Effector memory CD4-positive, alpha-beta T cell (primary cell): ENCODE measurements around the gene ADCY1.

Source experiments
- DNase-seq, 3 donors: peaks; one replicate each; pipeline ENCODE4 v3.0.0-alpha.2; 2020
- H3K27ac ChIP-seq: 2 replicates; pipeline ENCODE4 v1.7.0; 2013; ENCODE audit warnings: mild to moderate bottlenecking, low read length, moderate library complexity; ENCODE audit not compliant: insufficient read depth, poor library complexity, severe bottlenecking
- H3K27me3 ChIP-seq: replicated peaks from 2 replicates; pipeline ENCODE4 v1.7.0; 2013; ENCODE audit warnings: mild to moderate bottlenecking, low read length; ENCODE audit not compliant: insufficient read depth, control insufficient read depth, poor library complexity, severe bottlenecking
- H3K36me3 ChIP-seq: 2 replicates; pipeline ENCODE4 v1.7.0; 2013; ENCODE audit warnings: mild to moderate bottlenecking, low read length, moderate library complexity; ENCODE audit not compliant: control insufficient read depth, insufficient read depth
- H3K4me1 ChIP-seq: 2 replicates; pipeline ENCODE4 v1.7.0; 2013; ENCODE audit warnings: low read length, mild to moderate bottlenecking; ENCODE audit not compliant: control insufficient read depth, insufficient read depth, poor library complexity, severe bottlenecking
- H3K4me3 ChIP-seq: 2 replicates; pipeline ENCODE4 v1.7.0; 2013; ENCODE audit warnings: low read length, low read depth, mild to moderate bottlenecking; ENCODE audit not compliant: insufficient read depth, poor library complexity, severe bottlenecking
- H3K9me3 ChIP-seq: 2 replicates; pipeline ENCODE4 v1.7.0; 2013; ENCODE audit warnings: mild to moderate bottlenecking, low read length, moderate library complexity; ENCODE audit not compliant: control insufficient read depth

Gene ADCY1

DNA sequence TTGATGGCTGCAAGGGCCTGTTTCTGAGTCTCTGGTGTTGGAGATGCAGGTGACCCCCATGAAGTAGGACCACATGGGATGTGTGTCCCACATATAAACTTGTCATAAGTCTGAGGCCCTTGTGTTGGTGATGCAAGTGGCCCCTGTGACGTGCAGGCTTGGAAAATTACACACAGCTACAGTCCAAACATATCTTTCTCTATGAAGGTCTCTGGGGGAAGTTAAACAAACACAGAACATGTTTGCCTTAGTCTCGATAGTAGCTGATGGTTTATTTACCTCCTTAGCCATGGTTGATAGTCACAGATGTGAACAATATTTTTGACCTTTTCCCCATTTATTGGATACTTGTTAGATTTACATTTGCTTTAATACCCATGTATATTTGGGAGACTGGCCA lies 64.7 kb downstream of the ADCY1 start:
- Histone ChIP-seq H3K4me1 (no peaks in the 10 kb centered on the region), H3K27ac (no peak overlapping the region), H3K36me3 (no peaks in the 10 kb centered on the region), H3K27me3 (no peaks in the 10 kb centered on the region), H3K9me3 (no peaks in the 10 kb centered on the region), H3K4me3 (no peak overlapping the region)
- DNase-seq, result no peak

DNA sequence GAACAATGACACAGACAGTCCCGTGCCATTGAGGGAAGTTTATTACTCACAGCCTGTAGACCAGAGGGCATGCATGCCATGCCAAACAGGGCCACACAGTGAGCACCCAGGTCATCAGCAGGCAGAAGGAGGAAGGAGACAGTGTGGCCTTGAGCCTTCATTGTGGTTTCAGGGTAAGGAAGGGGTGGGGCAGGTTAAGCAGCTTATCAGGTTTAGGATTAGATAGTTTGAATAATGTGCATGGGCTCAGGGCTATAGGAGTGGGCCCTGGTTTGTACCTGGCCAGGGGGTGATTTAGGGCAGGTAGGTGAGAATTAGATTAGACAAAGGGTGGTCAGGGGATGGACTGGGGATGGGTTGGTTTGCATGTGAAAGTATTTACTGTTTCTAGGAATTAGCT lies 67.9 kb downstream of the ADCY1 start:
- no peaks in the 10 kb centered on the region for H3K36me3 ChIP-seq
- no peaks in the 10 kb centered on the region for H3K9me3 ChIP-seq
- no peaks in the 10 kb centered on the region for H3K4me1 ChIP-seq
- no peak overlapping the region for H3K4me3 ChIP-seq
- no peak overlapping the region for H3K27ac ChIP-seq
- H3K27me3 ChIP-seq, result no peaks in the 10 kb centered on the region
- no peak for DNase-seq

DNA sequence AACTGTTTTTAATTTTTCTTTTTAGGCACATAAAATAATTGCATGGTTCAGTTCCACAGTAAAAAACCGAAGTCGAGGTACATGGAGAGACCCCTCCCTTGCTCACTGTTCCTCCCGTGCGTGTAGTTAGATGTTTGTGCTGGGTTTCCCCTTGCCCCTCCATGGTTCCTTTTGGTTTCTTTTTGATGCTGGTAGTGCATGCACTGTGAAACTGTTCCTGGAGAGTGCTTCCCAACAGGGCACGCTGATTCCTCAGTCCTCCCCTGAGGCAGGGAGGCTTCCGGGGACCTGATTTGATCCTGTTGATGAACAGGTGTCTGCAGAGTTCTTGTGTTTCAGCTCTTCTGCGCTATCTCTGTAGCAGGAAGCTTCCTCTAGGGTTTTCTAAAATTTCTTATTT lies 69.5 kb downstream of the ADCY1 start:
- Histone ChIP-seq H3K4me3 (no peak overlapping the region), H3K27me3 (no peaks in the 10 kb centered on the region), H3K27ac (no peak overlapping the region), H3K9me3 (no peaks in the 10 kb centered on the region), H3K36me3 (no peaks in the 10 kb centered on the region), H3K4me1 (no peaks in the 10 kb centered on the region)
- no peak for DNase-seq

DNA sequence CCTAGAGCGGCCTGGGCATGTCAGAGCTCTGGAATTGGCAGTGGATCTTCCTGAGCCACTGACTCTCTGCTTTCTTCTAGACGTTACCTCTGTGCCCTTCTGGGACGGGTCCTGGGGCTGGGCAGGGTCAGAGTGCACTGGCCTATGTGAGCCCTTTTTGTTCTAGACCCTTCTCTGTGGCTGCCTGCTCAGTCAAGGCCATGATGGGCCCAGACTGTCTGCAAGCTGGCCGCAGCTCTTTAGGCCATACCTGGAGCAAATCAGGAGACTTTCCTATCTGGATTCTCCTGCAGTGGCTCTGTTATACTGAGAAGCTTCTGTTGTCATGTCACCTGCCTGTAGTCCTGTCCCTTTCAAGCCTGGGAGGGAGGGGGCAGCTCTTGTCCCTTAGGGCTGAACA lies 70.1 kb downstream of the ADCY1 start:
- DNase-seq, result no peak
- Histone ChIP-seq H3K9me3 (no peaks in the 10 kb centered on the region), H3K36me3 (no peaks in the 10 kb centered on the region), H3K27me3 (no peaks in the 10 kb centered on the region), H3K27ac (no peak overlapping the region), H3K4me1 (no peaks in the 10 kb centered on the region), H3K4me3 (no peak overlapping the region)

DNA sequence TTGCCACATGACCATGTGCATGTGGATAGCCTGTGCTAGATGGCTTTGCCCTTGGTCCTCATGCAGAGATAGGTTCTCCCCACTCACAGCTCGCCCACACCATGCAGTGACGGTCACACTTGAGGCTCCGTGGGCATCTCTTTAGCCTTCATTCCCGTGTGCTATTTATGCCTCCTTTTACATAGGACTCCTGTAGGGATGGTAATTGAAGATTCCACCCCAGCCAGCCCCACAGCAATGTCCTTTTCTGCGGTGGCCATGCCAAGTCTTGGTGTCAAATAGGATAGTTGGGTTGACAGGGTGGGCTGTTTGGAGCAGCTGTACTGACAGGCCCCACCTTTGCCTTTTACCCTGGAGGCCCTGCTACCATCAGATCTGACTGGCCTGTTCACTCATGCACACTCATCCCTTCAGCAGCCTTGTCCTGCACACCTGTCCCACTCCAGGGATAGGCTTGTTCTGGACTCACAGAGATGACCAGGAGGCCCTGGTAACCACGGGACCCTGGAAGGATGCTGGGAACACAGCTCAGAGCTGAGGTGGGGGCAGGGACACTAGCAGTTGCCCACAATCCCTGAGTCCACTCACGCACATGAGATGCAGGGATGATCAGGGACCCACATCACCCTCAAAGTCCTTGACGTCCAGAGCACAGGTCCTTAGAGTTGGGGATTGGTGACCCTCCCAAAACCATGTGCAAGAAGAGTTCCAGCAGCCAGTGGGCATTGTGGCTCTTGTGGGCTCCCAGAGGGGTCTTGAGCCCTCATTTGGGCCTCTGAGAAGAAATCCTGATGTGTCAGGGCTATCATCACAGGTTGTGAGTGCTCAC lies 71.2 kb downstream of the ADCY1 start:
- no peak for DNase-seq
- Histone ChIP-seq H3K27me3 (no peaks in the 10 kb centered on the region), H3K9me3 (no peaks in the 10 kb centered on the region), H3K36me3 (no peaks in the 10 kb centered on the region), H3K4me1 (no peaks in the 10 kb centered on the region), H3K27ac (no peak overlapping the region), H3K4me3 (no peak overlapping the region)

DNA sequence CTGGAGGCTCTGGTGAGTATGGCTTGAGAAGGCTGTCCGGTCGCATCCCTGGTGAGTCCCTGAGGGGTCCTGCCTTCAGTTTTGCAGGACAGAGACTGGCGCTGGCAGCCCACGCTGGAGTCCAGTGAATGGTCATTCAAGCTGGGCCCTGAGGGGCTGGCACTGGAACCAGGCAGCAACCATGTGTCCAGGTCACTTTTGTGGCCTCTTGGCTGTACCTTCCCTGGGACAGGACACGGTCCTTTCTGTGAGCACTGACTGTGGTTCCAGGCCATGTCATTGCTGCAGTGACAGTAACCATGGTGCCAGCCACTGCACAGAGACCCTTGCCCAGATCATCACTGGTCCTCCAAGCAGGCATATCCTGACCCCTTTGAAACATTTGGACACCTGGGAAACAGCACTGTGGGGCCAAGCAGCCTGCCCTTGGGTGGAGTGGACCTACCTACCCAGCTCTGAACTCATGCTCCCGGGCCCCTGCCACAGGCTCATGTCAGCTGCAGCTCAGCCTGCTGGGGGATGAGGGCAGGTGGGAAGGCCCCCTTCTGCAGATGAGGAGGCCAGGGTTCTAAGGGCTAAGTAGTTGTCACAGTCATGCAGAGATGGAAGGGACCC lies 72.1 kb downstream of the ADCY1 start:
- Histone ChIP-seq H3K4me3 (no peak overlapping the region), H3K27me3 (no peaks in the 10 kb centered on the region), H3K27ac (no peak overlapping the region), H3K36me3 (no peaks in the 10 kb centered on the region), H3K4me1 (no peaks in the 10 kb centered on the region), H3K9me3 (no peaks in the 10 kb centered on the region)
- DNase-seq, result no peak

DNA sequence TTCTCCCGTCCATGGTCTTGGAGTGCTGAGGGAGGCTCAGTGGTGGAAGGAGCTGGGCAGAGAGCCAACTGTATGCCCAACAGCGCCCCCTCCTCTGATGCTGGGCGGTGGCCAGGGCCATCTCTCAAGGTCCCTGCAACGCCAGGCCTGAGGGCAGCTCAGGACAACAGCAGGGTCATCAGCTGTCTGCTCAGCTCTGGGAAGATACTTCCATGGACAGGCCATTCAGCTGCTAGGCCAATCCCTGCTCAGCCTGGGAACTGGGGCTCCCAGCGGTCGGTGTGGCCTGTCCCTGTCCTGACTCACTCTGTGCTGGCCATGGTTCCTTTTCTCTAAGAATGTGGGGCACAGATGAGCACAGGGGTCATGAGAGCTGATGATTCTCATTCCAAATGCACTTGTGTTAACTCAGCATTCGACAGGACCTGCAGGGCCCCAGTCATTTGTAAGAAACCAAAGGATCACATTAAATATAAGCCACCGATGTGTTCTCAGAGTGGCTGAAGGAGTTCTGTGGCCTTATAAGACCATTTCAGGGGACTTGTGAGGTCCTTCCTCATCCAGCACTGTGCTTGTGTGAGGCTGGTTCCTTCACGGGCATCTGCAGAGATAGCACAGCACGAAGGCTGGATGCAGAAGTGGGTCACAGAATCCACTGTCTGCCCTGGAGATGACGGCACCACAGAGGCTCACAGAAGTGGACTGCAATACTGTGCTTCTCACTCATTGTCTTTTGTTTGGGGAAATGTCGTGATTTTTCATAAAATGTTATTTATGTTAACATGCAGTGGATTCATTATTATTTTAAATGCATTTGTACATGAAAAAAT lies 73.0 kb downstream of the ADCY1 start:
- Histone ChIP-seq H3K9me3 (no peaks in the 10 kb centered on the region), H3K27me3 (no peaks in the 10 kb centered on the region), H3K36me3 (no peaks in the 10 kb centered on the region), H3K4me3 (no peak overlapping the region), H3K4me1 (no peaks in the 10 kb centered on the region), H3K27ac (no peak overlapping the region)
- no peak for DNase-seq

DNA sequence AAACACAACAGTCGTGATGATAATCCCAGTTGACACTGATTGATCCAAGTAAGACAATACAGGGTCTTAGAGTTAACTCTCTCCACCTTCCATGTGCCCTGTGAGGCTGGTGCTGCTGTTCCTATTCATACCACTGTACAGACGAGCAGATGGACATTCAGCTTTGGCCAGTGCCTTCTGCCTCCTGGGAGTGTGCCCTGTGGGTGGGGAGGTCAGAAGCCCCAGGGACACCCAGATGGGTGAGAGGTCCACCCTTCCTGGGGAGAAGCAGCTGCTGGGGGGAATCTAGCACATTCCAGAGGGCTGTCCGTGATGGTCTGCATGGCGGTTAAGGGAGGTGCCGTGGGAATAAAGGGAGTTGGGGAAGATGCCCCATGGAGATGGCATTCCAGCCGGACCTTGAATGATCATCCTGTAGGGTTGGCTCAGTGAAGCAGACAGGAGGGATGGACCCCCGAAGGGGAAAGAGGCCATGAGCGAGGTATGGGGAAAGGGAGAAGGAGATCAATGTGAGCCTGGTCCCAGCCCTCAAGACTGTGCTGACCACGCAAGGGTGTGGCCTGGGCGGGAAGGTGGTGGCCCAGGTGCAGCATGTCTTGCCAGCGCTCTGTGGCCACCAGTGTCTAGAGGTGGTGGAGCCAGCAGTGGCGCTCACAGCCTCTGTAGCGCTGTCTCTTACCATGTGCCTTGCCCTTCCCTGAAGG lies 74.0 kb downstream of the ADCY1 start:
- no peaks in the 10 kb centered on the region for H3K27me3 ChIP-seq
- H3K9me3 ChIP-seq, result no peaks in the 10 kb centered on the region
- H3K27ac ChIP-seq, result no peak overlapping the region
- no peak for DNase-seq
- no peak overlapping the region for H3K4me3 ChIP-seq
- H3K36me3 ChIP-seq, result no peaks in the 10 kb centered on the region
- H3K4me1 ChIP-seq, result no peaks in the 10 kb centered on the region

DNA sequence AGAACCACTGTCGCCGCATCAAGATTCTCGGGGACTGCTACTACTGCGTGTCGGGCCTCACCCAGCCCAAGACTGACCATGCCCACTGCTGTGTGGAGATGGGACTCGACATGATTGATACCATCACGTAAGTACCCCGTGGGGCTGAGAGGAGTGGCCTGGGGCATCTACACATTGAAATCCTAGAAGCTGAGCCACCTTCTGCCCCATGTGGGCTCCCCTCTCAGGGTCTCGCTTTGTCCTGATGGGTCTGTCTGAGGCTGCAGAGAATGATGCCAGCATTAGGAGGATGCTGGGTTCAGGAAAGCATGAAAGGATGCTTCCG lies 74.5 kb downstream of the ADCY1 start:
- H3K4me1 ChIP-seq, result no peaks in the 10 kb centered on the region
- no peaks in the 10 kb centered on the region for H3K27me3 ChIP-seq
- H3K36me3 ChIP-seq, result no peaks in the 10 kb centered on the region
- no peaks in the 10 kb centered on the region for H3K9me3 ChIP-seq
- H3K4me3 ChIP-seq, result no peak overlapping the region
- no peak for DNase-seq
- H3K27ac ChIP-seq, result no peak overlapping the region
